Mesenchymal stem cell (in vitro differentiated cells and primary cell): ENCODE results near the gene TBCC.
A peak's percentile ranks its signal among the peaks of the same experiment; 100 is the strongest.

Source experiments
- DNase-seq: peaks from one replicate; pipeline ENCODE4 v3.0.0-alpha.2; 2013
- H2AFZ ChIP-seq: one replicate; pipeline ENCODE4 v1.6.1; 2013; ENCODE audit warnings: low read depth, mild to moderate bottlenecking, control low read depth, inconsistent platforms, low read length, moderate library complexity
- H2AK5ac ChIP-seq: 2 replicates; pipeline ENCODE4 v1.6.1; 2013; ENCODE audit warnings: low read length, moderate library complexity, mild to moderate bottlenecking, inconsistent platforms; ENCODE audit not compliant: severe bottlenecking
- H2BK120ac ChIP-seq: one replicate; pipeline ENCODE4 v1.6.1; 2013; ENCODE audit warnings: low read depth, mild to moderate bottlenecking, inconsistent platforms, low read length, moderate library complexity
- H2BK12ac ChIP-seq, 2 experiments: one replicate each; pipeline ENCODE4 v1.6.1; 2013; ENCODE audit warnings: inconsistent platforms in 2 of 2, low read length in 2 of 2, mild to moderate bottlenecking in 2 of 2, moderate library complexity in 2 of 2, control low read depth in 1 of 2
- H2BK15ac ChIP-seq: one replicate; pipeline ENCODE4 v1.6.1; 2013; ENCODE audit warnings: mild to moderate bottlenecking, low read depth, inconsistent platforms; ENCODE audit not compliant: poor library complexity, severe bottlenecking
- H2BK5ac ChIP-seq: 2 replicates; pipeline ENCODE4 v1.6.1; 2013; ENCODE audit warnings: low read depth, mild to moderate bottlenecking, low read length, control low read depth, inconsistent platforms; ENCODE audit not compliant: poor library complexity, severe bottlenecking
- H3K14ac ChIP-seq, 2 experiments: one replicate each; pipeline ENCODE4 v1.6.1; 2013; ENCODE audit warnings: inconsistent platforms in 2 of 2, low read length in 2 of 2, control low read depth in 1 of 2, mild to moderate bottlenecking in 1 of 2, moderate library complexity in 1 of 2
- H3K18ac ChIP-seq, 2 experiments: one replicate each; pipeline ENCODE4 v1.6.1; 2013; ENCODE audit warnings: inconsistent platforms in 2 of 2, low read length in 2 of 2, control low read depth in 1 of 2, low read depth in 1 of 2, mild to moderate bottlenecking in 1 of 2
- H3K23ac ChIP-seq, 2 experiments: one replicate each; pipeline ENCODE4 v1.6.1; 2013; ENCODE audit warnings: inconsistent platforms in 2 of 2, low read length in 2 of 2, mild to moderate bottlenecking in 2 of 2, moderate library complexity in 2 of 2, control low read depth in 1 of 2
- H3K27ac ChIP-seq: 2 replicates; pipeline ENCODE4 v1.5.1; 2013; ENCODE audit warnings: mild to moderate bottlenecking, moderate library complexity, low read length, control low read depth, inconsistent platforms; ENCODE audit not compliant: poor library complexity, severe bottlenecking
- H3K27me3 ChIP-seq, 2 experiments: 2 replicates each; pipeline versions ENCODE4 v1.6.1 to v1.7.0; 2013; ENCODE audit warnings: low read length in 2 of 2, mild to moderate bottlenecking in 2 of 2, moderate library complexity in 2 of 2, control low read depth in 1 of 2, inconsistent platforms in 1 of 2; ENCODE audit not compliant: control insufficient read depth in 1 of 2, insufficient read depth in 1 of 2
- H3K36me3 ChIP-seq, 2 experiments: 2 replicates each; pipeline versions ENCODE4 v1.6.1 to v1.7.0; 2013; ENCODE audit warnings: low read length in 2 of 2, control low read depth in 1 of 2, inconsistent platforms in 1 of 2, low read depth in 1 of 2, mild to moderate bottlenecking in 1 of 2; ENCODE audit not compliant: insufficient read depth in 2 of 2, control insufficient read depth in 1 of 2
- H3K4ac ChIP-seq, 2 experiments: one replicate each; pipeline ENCODE4 v1.6.1; 2013; ENCODE audit warnings: inconsistent platforms in 2 of 2, low read length in 2 of 2, mild to moderate bottlenecking in 2 of 2, moderate library complexity in 2 of 2, control low read depth in 1 of 2, low read depth in 1 of 2
- H3K4me1 ChIP-seq: 2 replicates; pipeline ENCODE4 v1.6.1; 2013; ENCODE audit warnings: low read depth, low read length, control low read depth; ENCODE audit not compliant: control insufficient read depth, insufficient read depth
- H3K4me2 ChIP-seq: 2 replicates; pipeline ENCODE4 v1.6.1; 2013; ENCODE audit warnings: low read length, mild to moderate bottlenecking, inconsistent platforms; ENCODE audit not compliant: poor library complexity, severe bottlenecking
- H3K4me3 ChIP-seq, 2 experiments: 2 replicates each; pipeline versions ENCODE4 v1.5.1 to v1.7.0; 2013; ENCODE audit warnings: low read length in 2 of 2, mild to moderate bottlenecking in 2 of 2, control low read depth in 1 of 2, low read depth in 1 of 2; ENCODE audit not compliant: insufficient read depth in 1 of 2
- H3K79me1 ChIP-seq: replicated peaks from 2 replicates; pipeline ENCODE4 v1.6.1; 2013; ENCODE audit warnings: mild to moderate bottlenecking, control low read depth, low read length, inconsistent platforms; ENCODE audit not compliant: poor library complexity, severe bottlenecking
- H3K9ac ChIP-seq: 2 replicates; pipeline ENCODE4 v1.7.0; 2013; ENCODE audit warnings: mild to moderate bottlenecking, low read length, moderate library complexity
- H3K9me3 ChIP-seq: 2 replicates; pipeline ENCODE4 v1.7.0; 2013; ENCODE audit warnings: mild to moderate bottlenecking, low read length; ENCODE audit not compliant: control insufficient read depth
- H4K8ac ChIP-seq: one replicate; pipeline ENCODE4 v1.6.1; 2013; ENCODE audit warnings: inconsistent platforms, mild to moderate bottlenecking, low read length, moderate library complexity
- H4K91ac ChIP-seq: one replicate; pipeline ENCODE4 v1.6.1; 2013; ENCODE audit warnings: mild to moderate bottlenecking, low read length, inconsistent platforms
- WGBS: methylation state at CpG from one replicate; pipeline ENCODE4 v1.1.7; 2013; ENCODE audit warnings: mixed read lengths; 5-methylcytosine and 5-hydroxymethylcytosine counted together

The TBCC gene

GRCh38 chr6:42746463-42747391 lies 824 bp upstream of the TBCC start:
- Histone ChIP-seq H2AK5ac (peak overlapping the region; percentile 61), H3K4ac (peak overlapping the region; percentile 86 to 92), H4K91ac (peak overlapping the region; percentile 99), H3K23ac (no peak overlapping the region), H3K4me1 (peaks cover 17% of the 10 kb centered on the region), H3K4me2 (peak overlapping the region; percentile 94), H3K14ac (peak overlapping the region; percentile 82 to 93), H2BK15ac (peak overlapping the region; percentile 77), H2BK12ac (peak overlapping the region; percentile 37 to 88), H2BK5ac (peak overlapping the region; percentile 96), H3K18ac (peak overlapping the region; percentile 98 to 99), H3K9ac (peak overlapping the region; percentile 100), H2BK120ac (peak overlapping the region; percentile 100), H3K9me3 (no peaks in the 10 kb centered on the region), H3K79me1 (peaks cover 10% of the 10 kb centered on the region), H2AFZ (peak overlapping the region; percentile 72), H3K27ac (peak overlapping the region; percentile 99), H4K8ac (peak overlapping the region; percentile 97), H3K4me3 (peak overlapping the region; percentile 79 to 92), H3K36me3 (peaks cover 3 to 10% of the 10 kb centered on the region in 2 experiments), H3K27me3 (no peaks in the 10 kb centered on the region)
- WGBS: under 1% methylated on average over 26 of the region's 55 CpGs
- peak; percentile 93 for DNase-seq

- peak overlapping the region; percentile 40 to 97 for H3K4ac ChIP-seq
- peak overlapping the region; percentile 6 for H2AK5ac ChIP-seq
- peak overlapping the region; percentile 2 for H4K91ac ChIP-seq
- H3K9me3 ChIP-seq: no peaks in the 10 kb centered on the region
- WGBS: 3% methylated on average over 29 of the region's 29 CpGs
- no peak overlapping the region for H2AFZ ChIP-seq
- peak overlapping the region; percentile 98 for H3K9ac ChIP-seq
- peak overlapping the region; percentile 85 for H2BK120ac ChIP-seq
- peak overlapping the region; percentile 97 for H4K8ac ChIP-seq
- no peaks in the 10 kb centered on the region for H3K27me3 ChIP-seq
- H3K36me3 ChIP-seq: peaks cover 3 to 10% of the 10 kb centered on the region in 2 experiments
- DNase-seq: peak; percentile 67
- H3K4me2 ChIP-seq: peak overlapping the region; percentile 67
- H3K14ac ChIP-seq: peak overlapping the region; percentile 78 to 86
- peak overlapping the region; percentile 98 for H3K27ac ChIP-seq
- H2BK15ac ChIP-seq: peak overlapping the region; percentile 98
- peak overlapping the region; percentile 92 to 98 for H3K18ac ChIP-seq
- peak overlapping the region; percentile 94 to 96 for H3K4me3 ChIP-seq
- H3K79me1 ChIP-seq: peaks cover 6% of the 10 kb centered on the region
- H3K23ac ChIP-seq: peak overlapping the region in 1 of 2 experiments; percentile 60
- peak overlapping the region in 1 of 2 experiments; percentile 10 for H2BK12ac ChIP-seq
- H2BK5ac ChIP-seq: peak overlapping the region; percentile 33
- H3K4me1 ChIP-seq: peaks cover 17% of the 10 kb centered on the region
Measured at GRCh38 chr6:42745083-42745639, 742 bp downstream of the TBCC start.

- Histone ChIP-seq H4K8ac (no peak overlapping the region), H2BK15ac (no peak overlapping the region), H2BK5ac (no peak overlapping the region), H2BK120ac (no peak overlapping the region), H3K27me3 (no peaks in the 10 kb centered on the region), H2BK12ac (no peak overlapping the region), H4K91ac (no peak overlapping the region), H3K14ac (no peak overlapping the region), H2AK5ac (no peak overlapping the region), H3K27ac (no peak overlapping the region), H3K23ac (no peak overlapping the region), H2AFZ (no peak overlapping the region), H3K79me1 (peaks cover 4% of the 10 kb centered on the region), H3K36me3 (peaks cover 3 to 10% of the 10 kb centered on the region in 2 experiments), H3K9ac (peak overlapping the region; percentile 98), H3K4me3 (peak overlapping the region; percentile 35 to 94), H3K9me3 (no peaks in the 10 kb centered on the region), H3K4me2 (peak overlapping the region; percentile 67), H3K18ac (no peak overlapping the region), H3K4me1 (peaks cover 17% of the 10 kb centered on the region), H3K4ac (no peak overlapping the region)
- DNase-seq: no peak
- 83% methylated on average over 17 of the region's 21 CpGs for WGBS
Measured at GRCh38 chr6:42744351-42744893, 1.5 kb downstream of the TBCC start.
